HG02885 (cell line): Measurements from ENCODE around the gene SMIM27.

Experiments
- ATAC-seq: cut with Tn5 transposase; IDR thresholded peaks from one replicate; pipeline ENCODE4 v1.9.1; 2021; ENCODE audit warnings: mild to moderate bottlenecking; ENCODE audit not compliant: unreplicated experiment, poor library complexity

The SMIM27 gene

DNA sequence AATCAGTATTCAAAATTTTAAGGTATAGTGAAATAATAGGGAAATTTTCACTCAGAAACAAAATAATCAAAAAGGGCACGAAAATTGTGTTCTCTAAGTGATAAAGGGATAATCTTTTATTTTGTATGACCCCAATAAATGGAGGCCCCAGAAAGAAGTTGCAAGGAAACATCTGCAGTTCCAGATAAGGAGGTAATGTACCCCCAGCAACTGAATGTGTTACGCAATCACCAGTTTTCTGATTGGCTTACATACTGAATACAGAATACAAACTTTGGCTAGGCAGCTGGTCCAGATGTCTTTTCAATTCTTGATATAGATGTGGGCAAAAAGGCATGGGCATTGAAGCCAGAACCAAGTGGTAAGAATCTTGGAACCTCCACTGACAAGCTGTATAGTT, 2.0 kb downstream of the SMIM27 start:
- no peak for ATAC-seq

DNA sequence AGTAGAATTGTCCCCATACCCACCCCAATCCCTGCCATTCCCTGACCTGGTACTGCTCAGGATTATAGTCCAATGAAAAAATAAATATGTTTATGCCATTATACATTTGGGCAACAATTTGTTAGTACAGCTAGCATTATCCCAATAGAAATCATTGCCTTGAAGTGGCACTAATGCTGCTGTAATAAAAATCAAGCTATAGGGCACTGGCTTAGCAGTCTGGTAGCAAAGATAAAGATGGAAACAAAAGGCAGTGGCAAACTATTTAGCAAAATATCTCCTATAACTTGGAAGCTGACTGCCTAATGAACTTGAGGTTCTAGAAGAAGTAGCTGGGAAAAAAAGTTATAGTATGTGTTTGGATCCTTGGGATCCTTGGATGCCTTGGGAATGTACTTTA, 2.5 kb downstream of the SMIM27 start:
- ATAC-seq: no peak

DNA sequence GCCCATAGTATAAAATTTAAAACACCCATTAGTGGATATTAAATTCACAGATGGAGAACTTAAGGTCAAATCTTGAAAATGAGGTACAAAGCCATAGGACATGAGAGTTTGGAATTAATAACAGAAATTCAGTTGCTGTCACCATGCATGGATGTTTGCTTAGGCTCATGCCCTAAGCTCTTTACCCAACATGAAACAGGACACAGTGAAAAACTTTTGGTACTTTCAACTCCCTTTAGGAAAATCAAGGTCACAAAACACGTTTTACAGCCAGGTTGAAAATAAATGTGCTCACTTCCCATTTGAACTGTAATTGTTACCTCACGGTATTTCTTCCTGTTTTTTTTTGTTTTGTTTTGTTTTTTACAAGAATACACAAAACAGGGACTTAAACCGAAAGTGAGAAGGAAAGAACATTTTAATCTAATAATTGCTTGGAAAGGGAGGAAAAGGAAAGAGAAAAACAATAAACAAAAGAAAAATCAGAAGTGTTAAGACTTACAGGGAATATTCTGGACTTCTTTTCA, 6.3 kb downstream of the SMIM27 start:
- no peak for ATAC-seq

DNA sequence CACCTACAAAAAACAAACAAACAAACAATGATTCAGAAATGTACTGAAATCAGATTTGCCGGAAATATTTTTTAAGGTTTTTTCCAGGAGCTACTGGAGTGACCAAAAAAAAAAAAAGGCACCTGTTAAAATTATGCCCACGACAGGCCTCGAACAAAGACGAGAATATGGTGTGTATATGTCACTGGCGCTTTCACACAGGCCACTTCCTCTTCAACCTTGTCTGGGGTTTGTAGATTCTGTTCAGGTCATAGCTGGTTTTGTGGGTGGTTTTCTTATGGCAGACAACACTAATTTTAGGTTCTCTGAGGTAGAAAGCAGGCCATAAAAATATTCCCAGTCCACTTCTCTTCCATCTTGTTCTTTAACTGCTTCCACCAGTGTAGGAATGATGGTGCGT, 13.8 kb downstream of the SMIM27 start:
- ATAC-seq: peak; percentile 89

DNA sequence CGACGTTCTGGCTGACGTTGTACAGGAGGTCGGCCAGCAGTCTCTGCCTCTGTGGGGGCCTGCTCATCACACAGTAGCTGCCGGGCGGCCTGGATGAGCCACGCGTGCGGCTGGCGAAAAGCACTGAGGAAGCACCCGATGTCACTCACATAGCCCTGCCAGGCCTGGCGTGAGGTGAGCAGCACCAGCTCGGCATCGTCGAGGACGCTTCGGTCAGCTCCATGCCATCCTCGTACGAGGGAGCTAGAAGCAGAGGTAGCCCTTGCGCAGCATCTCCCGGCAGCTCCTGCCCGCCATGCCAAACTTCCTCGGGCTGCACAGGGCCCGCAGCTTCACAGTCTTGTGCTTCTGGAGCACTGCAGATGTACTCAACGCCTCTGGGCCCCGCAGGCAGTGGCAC, 14.6 kb downstream of the SMIM27 start:
- no peak for ATAC-seq

DNA sequence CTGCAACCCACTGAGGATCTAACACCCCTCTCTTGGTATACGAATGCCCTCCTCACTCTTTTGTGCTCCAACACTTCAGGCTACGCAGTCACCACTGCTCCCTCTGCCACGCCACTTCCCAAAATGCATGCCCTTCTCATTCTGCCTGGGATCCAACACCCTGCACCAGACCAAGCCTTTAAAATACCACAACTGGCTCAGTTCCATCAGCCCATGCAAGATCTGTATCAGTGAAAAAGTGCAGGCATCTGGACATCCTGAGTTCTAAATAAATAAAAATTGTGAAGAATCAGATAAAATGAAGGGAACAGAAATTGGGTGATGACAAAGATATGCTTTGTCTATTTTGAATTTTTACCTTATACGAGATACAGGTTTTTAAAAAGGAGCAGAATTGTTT, 18.1 kb downstream of the SMIM27 start:
- no peak for ATAC-seq

DNA sequence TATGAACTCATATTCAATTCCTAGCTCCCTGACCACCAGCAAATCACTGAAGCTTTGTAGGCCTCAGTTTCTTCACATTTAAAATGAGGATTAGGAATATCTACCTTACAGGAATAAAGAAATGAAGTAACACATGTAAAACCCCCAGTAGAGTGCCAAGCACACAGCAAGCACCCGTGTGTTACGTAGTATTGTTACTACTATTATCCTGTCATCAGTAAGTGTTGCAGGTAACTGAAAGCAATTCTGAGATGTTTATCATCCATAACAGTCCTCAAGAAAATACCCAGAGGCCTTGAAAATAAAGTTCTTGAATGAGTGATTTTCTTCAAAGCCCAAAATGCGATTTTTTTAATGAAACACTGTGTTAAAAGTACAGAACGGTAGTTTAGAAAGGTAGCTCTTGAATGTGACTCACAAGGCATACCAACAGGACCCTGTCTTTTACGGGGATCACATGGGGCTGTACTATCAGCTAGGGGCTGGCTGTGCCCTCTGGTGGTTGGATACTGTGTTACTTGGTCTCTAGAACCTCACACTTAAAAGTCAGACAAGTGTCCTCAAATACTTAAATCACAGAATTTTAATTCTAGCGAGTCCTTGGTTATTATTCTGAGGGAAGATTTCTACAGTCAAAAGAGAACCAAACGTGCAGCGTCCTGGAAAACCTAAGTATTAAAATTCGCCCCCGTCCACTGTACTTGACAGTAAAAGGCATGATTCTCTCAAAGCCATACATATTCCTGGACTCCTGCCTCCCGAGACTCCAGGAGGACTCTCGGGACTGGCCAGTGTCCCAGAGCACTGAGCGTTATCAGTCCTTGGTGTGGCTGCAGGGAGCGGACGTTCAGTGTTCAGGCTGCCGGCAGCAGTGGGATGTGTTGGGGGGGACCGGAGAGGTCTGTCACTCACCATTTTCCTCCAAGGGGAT, 20.1 kb downstream of the SMIM27 start:
- peak; percentile 90 for ATAC-seq

DNA sequence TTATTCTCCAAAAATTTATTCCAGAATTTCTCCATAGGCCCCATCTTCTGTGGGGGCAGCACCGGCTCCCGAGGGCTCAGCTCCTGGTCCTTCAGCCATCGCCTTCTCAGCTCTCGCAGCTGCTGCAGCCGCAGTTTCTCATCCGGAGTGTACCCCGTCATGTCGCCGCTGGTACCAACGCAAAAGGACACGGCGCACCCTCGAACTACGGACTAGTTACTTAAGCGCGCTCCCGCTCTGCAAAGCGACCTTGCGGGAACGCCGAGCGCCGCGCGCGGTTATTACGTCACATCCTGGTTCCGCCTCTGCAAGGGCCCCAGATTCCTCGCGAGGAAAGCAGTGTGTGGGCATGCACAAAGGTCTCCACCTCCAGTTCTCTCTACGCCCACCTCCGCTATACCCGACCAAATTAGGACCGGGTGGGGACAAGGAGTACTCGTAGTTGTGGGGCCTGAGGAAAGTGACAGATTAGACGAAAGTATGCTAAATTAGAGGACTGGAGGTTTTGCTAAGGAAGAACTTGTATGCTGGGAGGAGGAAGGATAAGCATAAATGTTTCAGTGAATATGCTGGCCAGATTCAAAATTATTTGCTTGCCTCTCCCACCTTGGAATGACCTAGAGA, 20.9 kb downstream of the SMIM27 start, which contains the start of gene NDUFB6:
Gene NDUFB6, minus strand, starts transcription at position 260 of the 624 bp plus-strand sequence. Its CDS starts 99 bp downstream, at position 161.
- peak; percentile 83 for ATAC-seq

DNA sequence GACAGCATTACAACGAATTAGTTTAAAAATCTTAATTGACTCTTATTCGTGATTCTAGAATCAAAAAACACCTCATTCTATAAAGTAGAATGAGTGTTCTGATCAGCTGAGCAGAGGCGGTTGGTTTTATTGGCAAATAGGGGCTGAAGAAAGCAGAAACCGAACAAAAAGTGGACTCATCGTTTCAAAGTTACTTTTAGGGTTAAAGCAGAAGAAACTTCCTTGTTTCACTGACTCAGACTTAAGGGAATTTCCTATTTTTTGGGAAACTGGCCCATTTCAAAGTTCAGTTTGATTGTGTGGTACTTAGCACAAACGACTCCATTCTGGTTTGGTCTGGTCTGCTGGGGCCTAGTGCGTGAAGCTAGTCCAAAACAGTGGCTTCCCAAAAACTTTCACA, 21.7 kb downstream of the SMIM27 start:
- ATAC-seq: no peak

DNA sequence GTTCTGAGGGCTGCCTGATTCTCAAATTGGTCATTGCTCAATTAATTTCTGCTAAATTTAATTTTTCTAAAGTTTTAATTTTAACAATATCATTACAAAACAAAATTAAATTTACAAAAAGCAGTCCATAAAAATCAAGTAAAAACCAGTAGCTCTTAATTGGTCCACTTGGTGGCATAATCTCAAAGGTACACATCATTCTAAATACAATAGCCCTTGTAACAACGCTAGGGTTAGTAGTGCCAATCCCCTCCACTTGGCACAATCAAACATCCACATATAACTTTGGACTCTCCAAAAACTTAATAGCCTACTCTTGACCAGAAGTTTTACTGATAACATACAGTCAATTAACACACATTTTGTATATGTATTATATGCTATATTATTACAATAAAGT, 22.7 kb downstream of the SMIM27 start:
- no peak for ATAC-seq

DNA sequence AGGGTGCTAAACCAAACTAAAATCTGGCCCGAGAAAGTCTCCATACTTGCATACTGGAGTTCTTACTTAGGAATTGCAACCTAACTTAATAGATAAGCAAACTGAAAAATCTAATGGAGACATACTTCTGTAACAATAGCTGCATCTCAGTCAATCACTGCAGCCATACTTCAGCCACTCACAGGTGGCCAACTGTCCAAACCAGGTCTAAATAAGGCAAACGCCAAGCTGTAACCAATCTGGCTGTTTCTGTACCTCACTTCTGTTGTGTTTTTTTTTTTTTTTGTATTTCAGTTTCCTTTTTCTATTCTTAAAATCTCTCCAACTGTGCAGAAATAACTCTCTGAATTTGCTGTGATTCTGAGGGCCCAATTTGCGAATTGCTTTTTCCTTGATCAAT, 25.2 kb downstream of the SMIM27 start:
- ATAC-seq: peak; percentile 44

DNA sequence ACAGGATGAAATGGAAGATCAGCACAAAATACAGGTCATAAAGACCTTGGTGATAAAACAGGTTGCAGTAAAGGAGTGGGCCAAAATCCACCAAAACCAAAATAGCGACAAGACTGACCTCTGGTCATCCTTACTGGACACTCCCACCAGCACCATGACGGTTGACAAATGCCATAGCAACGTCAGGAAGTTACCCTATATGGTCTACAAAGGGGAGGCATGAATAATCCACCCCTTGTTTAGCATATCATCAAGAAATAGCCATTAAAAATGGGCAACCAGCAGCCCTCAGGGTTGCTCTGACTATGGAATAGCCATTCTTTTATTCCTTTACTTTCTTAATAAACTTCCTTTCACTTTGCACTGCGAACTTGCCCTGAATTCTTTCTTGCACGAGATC, 26.8 kb downstream of the SMIM27 start:
- ATAC-seq: no peak

DNA sequence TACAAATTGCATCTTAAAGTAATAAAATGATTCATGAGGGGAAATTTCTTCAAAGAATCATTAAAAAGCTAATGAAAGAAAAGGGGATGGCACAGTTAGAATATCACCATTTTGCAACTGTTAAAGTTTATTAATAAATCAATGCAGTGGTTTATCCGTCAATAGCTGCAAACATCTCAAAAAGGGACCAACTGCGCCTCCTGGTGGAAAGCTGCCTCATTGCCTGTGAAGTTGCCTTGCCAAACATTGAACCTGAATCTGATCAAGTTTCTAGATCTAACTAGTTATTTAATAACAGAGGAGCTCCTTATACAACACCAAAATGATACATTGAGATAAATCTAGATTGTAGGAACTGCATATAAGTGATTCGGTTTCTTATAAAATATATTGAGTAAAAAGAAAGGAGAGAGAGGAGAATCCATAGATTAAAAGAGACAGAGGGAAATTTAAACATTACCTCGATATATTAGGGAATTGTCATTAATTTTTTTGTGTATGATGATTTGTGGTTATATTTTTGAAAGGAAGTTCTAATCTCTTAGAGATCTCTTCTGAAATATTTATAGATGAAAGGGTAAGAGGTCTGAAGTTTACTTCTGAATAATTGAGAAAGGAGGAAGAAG, 27.7 kb downstream of the SMIM27 start:
- peak; percentile 52 for ATAC-seq

DNA sequence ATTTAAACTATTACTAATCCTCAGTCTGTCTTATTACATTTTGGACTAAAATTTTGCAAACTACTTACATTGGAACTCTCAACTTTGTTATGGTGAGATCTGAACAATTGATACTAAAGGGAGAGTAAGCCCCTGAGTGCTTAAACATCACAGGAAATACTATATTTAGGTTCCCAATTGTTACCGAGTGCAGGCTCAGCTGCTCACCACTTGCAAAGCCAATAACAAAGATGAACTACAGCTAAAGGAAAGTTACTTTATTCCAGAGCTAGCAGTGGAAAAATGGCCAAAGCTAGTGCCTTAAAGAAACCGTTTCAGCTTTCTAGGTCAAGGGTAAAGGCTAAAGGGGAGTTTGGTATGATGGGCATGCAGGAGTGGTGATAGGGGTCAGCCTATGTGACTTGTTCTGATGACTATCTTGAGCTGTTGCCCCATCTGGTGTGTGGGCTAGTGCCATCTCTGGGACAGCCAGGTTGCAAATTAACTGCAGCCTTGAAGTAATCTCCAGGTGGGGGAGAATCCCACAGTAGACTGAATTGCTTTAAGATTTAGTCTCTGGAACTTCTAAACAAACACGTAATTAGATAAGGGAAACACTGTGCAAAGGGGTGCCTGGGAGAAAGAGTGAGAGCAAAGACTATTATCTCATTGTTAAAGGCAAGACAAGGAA, 28.6 kb downstream of the SMIM27 start:
- ATAC-seq: no peak

DNA sequence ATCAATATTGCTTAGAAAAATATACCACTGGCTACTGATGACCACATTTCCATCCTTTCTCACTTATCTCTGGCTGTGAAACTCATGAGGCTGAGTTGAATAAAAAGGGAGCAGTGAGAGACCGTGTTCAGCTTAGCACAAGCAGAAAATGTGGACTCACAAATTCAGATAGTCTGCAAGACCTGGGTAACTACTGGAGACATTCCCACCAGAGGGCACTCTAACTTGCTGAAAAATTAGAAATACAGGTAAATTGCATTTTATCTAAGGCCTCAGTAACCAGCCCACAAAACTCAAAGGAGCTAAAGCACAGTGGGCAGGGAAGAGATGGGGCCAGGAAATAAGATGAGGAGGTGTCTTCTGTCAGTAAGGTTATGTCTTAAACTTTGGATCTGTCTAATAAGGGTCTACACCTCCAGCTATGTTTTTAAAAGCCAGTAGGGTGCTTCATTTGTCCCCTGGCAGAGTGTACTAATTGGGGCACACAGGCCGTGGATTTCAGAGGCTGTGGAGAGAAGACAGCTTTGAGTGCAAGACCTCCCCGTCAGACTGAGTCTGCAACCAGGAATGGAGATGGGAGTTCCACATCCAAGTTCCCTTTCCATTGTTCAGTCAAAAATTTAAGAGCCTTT, 29.5 kb downstream of the SMIM27 start:
- peak; percentile 48 for ATAC-seq

DNA sequence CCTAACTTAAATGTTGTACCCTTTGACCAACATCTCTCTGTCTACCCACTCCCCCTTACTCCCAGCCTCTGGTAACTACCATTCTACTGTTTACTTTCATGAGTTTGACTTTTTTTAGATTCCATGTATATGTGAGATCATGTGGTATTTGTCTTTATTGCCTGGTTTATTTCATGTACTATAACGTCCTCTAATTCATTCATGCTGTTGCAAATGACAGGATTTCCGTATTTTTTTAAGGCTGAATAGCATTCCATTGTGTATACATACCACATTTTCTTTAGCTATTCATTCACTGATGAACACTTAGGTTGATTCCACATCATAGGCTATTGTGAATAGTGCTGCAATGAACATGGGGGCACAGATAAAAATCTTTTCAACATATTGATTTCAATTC, 32.7 kb downstream of the SMIM27 start:
- ATAC-seq: no peak

DNA sequence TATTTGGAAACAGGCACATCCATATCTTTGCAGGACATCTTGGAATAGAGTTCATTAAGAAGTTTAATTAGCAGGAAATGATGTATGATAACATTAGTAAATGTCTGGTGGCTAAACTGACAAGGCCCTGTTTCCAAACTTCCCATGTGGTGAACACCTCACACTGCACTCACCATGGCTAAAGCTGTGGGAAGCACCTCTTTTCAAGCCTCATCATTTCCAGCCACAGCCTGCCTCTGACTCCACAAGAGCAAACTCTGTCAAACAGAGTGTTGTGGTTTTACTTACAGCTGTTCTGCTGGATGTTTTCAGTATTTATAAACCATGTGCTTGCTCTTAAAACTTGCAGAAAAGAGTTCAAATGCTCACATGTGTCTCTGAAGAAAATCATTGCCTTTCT, 35.8 kb downstream of the SMIM27 start:
- no peak for ATAC-seq

DNA sequence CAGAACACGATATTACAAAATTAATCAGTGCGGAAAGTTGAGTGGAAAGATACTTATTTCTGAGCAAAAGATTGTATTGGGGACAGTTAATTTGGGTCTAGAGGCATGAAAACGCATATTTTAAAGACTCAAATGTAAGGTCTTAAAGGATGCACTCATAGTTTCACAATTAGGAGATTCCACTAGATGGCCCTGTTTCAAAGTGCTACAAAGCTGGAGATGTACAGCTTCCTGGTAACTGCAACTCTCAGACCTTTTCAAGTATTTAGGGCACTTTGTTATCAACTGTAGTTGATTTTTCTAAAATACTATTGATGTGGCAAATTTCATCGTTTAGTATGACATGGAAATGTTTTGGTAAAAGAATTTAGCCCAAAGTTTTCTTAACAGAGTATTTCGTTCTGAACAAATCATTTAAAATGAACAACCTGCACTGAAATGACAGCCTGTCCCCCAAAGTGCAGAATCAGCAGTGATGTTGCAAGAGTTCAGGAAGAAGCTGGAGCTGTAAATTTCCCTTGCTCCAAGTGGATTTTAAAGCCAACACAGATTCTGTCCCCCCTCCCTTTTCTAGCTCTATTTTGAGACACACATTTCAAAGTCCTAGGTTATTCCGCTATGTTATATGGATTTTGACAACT, 37.1 kb downstream of the SMIM27 start:
- peak; percentile 76 for ATAC-seq

DNA sequence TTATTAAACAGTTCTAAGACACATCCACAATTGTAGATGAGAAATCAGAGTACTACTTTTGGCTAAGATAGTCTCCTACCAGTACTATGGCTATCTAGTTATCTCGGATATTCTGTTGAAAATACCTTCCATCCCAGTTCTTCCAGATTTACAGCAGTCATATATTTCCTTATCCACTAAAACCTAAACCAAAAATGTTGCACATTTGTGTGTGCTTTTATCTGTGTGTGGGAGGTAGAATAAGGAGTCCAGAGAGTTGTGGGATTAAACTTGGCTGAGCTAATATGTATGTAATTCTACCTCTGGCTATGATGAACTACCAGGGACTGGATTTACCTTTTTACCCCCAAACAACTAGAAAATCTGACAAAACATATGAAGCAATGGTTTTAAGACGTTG, 38.3 kb downstream of the SMIM27 start:
- no peak for ATAC-seq

DNA sequence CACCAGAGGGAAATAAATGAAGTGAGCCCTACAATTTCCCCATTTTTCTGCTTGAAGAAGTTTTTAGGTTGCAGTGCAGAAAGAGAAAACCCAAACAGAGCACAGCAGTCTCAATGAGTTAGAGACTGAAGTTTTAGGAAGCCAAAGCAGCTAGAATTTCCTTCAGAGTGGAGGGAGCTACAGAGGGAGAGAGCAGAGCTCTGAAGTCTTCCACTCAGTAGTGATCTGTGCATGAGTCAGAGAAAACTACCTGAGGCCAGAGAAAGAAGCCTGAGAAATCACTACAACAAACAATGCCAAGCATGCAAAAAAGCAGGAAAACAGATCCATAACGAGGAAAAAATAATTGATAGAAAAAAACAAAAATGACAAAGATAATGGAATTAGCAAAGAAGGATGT, 38.8 kb downstream of the SMIM27 start:
- ATAC-seq: no peak
